ENCODE results near the gene TBKBP1.
A peak's percentile ranks its signal among the peaks of the same experiment; 100 is the strongest.
"Not testable (repeated sequence)": the region's sequence is repeated elsewhere in the genome, so short reads cannot be mapped to it uniquely, and the experiment has no call there.

The TBKBP1 gene

DNA sequence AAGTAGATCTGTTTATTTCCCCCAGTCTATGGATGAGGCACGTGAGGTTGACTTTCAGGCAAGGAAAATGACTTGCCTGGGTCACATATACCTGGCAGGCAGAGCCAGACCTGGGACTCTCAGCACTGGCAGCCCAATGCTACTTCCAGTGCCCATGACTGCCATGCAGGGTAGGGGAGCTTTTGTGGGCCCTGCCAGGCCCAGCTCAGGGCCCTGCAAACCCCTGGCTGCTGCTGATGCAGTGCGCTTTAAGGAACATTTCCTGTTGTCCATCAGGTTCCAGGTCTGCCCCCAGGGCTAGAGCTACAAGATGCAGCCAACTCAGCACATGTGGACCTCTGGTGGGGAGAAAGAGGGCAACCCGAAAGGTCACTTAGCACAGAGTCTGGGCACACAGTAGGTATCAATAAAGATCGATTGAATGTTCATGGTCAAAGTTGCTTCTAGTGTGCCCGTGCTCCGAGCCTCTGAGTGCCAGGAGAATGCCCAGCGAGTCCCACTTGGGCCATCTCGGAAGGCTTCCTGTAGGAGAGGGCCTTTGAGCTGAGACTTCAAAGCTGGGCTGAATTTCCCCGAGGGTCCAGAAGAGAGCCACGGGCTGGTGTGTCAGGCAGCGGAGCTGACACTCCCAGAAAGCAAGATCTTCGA lies 38.6 kb downstream of the TBKBP1 start:
- Histone ChIP-seq H3K27me3 (ENCODE audit: insufficient read depth, low read length) (peaks cover 80% of the 10 kb centered on the region), H3K4me3 (ENCODE audit: low read length) (peak overlapping the region; percentile 70; the same call in 1 of the 2 replicates), H3K9ac (ENCODE audit: low read depth, low read length) (no peak overlapping the region), H3K27ac (ENCODE audit: low read length) (no peak overlapping the region), H3K36me3 (ENCODE audit: insufficient read depth, low read depth, low read length) (no peaks in the 10 kb centered on the region), H3K4me1 (ENCODE audit: insufficient read depth, low read length) (peaks cover 3% of the 10 kb centered on the region; the same call in 1 of the 2 replicates), H3K9me3 (ENCODE audit: insufficient read depth, low read depth, low read length) (no peaks in the 10 kb centered on the region)

DNA sequence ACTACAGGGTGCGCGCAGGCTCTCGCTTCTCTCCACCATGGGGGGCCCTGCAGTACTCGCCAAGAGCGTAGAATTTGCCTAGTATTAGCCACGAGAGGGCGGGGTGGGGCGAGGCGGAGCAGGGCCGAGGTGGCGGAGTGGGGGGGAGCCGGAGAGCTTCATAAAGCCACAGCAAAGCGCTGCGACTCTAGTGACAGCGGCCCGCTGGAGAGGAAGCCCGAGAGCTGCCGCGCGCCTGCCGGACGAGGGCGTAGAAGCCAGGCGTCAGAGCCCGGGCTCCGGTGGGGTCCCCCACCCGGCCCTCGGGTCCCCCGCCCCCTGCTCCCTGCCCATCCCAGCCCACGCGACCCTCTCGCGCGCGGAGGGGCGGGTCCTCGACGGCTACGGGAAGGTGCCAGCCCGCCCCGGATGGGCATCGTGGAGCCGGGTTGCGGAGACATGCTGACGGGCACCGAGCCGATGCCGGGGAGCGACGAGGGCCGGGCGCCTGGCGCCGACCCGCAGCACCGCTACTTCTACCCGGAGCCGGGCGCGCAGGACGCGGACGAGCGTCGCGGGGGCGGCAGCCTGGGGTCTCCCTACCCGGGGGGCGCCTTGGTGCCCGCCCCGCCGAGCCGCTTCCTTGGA lies 39.2 kb downstream of the TBKBP1 start, which contains the start of gene TBX21:
TBX21 (plus strand) TSS at position 190 of the 627 bp plus-strand sequence; CDS start at position 409, 219 bp downstream.
- Histone ChIP-seq H3K27ac (ENCODE audit: low read length) (no peak within 1 kb of the TSS), H3K4me3 (ENCODE audit: low read length) (peak within 1 kb of the TSS; percentile 70), H3K9me3 (ENCODE audit: insufficient read depth, low read depth, low read length) (no peaks in the 10 kb centered on the region), H3K4me1 (ENCODE audit: insufficient read depth, low read length) (peaks cover 3% of the 10 kb centered on the region; the same call in 1 of the 2 replicates), H3K9ac (ENCODE audit: low read depth, low read length) (no peak within 1 kb of the TSS), H3K36me3 (ENCODE audit: insufficient read depth, low read depth, low read length) (no peaks in the 10 kb centered on the region), H3K27me3 (ENCODE audit: insufficient read depth, low read length) (peaks cover 80% of the 10 kb centered on the region)

DNA sequence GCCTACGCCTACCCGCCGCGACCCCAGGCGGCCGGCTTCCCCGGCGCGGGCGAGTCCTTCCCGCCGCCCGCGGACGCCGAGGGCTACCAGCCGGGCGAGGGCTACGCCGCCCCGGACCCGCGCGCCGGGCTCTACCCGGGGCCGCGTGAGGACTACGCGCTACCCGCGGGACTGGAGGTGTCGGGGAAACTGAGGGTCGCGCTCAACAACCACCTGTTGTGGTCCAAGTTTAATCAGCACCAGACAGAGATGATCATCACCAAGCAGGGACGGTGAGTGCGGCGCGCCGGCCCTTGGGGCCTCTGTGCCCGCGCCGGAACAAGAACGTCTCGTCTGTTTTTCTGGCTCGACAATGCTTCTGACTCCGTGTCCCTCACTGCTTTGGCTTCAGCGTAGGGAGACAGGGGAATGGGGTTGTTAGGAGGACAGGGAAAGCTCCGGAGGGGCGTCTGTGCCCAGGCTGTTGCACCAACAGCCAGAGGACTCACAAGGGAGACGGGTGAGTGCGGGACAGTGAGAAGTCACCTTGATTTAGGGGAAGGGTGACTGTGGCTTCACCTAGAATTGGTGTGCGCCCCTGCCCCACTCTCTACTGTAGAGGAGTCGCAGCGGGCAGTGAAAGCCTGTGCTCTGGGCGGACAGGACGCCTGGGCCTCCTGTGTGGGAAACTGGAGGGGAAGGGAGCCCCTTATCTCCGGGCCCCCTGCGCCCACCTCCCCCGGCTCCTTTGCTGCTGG lies 39.9 kb downstream of the TBKBP1 start:
- H3K27me3 ChIP-seq (ENCODE audit: insufficient read depth, low read length): peaks cover 81% of the 10 kb centered on the region
- H3K4me1 ChIP-seq (ENCODE audit: insufficient read depth, low read length): peaks cover 3% of the 10 kb centered on the region; the same call in 1 of the 2 replicates
- no peak overlapping the region for H3K9ac ChIP-seq (ENCODE audit: low read depth, low read length)
- H3K9me3 ChIP-seq (ENCODE audit: insufficient read depth, low read depth, low read length): no peaks in the 10 kb centered on the region
- no peak overlapping the region for H3K27ac ChIP-seq (ENCODE audit: low read length)
- H3K4me3 ChIP-seq (ENCODE audit: low read length): peak overlapping the region; percentile 70
- H3K36me3 ChIP-seq (ENCODE audit: insufficient read depth, low read depth, low read length): no peaks in the 10 kb centered on the region

DNA sequence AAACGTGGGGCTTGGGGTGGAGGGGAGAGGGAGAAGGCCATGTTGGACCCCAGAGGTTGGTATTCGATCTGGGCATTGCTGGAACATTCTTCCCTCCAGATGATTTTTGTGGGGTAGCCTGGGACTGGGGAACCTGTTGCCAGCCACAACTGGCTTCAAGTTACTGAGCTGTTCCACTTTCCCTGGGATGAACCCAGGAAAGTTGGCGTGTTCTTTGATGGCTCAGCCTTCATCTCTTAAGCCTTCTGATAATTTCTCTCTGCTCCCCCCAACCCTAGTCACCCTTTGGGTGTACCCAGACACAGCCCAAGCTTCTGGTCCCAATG lies 41.1 kb downstream of the TBKBP1 start:
- H3K9ac ChIP-seq (ENCODE audit: low read depth, low read length): no peak overlapping the region
- no peak overlapping the region for H3K4me3 ChIP-seq (ENCODE audit: low read length)
- no peaks in the 10 kb centered on the region for H3K36me3 ChIP-seq (ENCODE audit: insufficient read depth, low read depth, low read length)
- peaks cover 76% of the 10 kb centered on the region for H3K27me3 ChIP-seq (ENCODE audit: insufficient read depth, low read length)
- H3K27ac ChIP-seq (ENCODE audit: low read length): no peak overlapping the region
- peaks cover 3% of the 10 kb centered on the region; the same call in 1 of the 2 replicates for H3K4me1 ChIP-seq (ENCODE audit: insufficient read depth, low read length)
- H3K9me3 ChIP-seq (ENCODE audit: insufficient read depth, low read depth, low read length): no peaks in the 10 kb centered on the region

DNA sequence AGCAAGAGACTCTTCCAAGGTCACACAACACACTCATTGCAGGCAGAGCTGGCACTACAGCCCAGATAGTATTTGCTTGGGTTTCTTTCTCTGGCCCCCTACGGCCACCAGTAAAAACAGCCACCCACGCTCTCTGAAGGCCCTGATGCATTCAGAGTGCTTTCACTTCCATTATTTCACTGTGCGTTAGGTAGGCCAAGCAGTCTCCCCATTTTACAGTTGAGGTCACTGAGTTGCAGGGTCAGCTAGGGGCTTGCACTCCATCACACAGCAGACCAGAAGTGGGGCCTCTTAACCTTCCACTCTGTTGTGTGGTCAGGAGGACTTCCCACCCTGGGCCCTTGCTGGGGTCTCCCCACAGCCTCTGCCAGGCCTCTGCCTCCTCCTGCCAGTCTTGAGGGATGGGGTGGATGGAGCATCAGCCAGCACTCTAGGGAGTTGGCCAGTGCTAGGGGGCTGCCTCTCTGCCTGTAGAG lies 41.6 kb downstream of the TBKBP1 start:
- H3K36me3 ChIP-seq (ENCODE audit: insufficient read depth, low read depth, low read length): no peaks in the 10 kb centered on the region
- H3K27ac ChIP-seq (ENCODE audit: low read length): no peak overlapping the region
- no peak overlapping the region for H3K9ac ChIP-seq (ENCODE audit: low read depth, low read length)
- H3K9me3 ChIP-seq (ENCODE audit: insufficient read depth, low read depth, low read length): no peaks in the 10 kb centered on the region
- H3K4me1 ChIP-seq (ENCODE audit: insufficient read depth, low read length): peaks cover 3% of the 10 kb centered on the region; the same call in 1 of the 2 replicates
- no peak overlapping the region for H3K4me3 ChIP-seq (ENCODE audit: low read length)
- H3K27me3 ChIP-seq (ENCODE audit: insufficient read depth, low read length): peaks cover 72% of the 10 kb centered on the region

DNA sequence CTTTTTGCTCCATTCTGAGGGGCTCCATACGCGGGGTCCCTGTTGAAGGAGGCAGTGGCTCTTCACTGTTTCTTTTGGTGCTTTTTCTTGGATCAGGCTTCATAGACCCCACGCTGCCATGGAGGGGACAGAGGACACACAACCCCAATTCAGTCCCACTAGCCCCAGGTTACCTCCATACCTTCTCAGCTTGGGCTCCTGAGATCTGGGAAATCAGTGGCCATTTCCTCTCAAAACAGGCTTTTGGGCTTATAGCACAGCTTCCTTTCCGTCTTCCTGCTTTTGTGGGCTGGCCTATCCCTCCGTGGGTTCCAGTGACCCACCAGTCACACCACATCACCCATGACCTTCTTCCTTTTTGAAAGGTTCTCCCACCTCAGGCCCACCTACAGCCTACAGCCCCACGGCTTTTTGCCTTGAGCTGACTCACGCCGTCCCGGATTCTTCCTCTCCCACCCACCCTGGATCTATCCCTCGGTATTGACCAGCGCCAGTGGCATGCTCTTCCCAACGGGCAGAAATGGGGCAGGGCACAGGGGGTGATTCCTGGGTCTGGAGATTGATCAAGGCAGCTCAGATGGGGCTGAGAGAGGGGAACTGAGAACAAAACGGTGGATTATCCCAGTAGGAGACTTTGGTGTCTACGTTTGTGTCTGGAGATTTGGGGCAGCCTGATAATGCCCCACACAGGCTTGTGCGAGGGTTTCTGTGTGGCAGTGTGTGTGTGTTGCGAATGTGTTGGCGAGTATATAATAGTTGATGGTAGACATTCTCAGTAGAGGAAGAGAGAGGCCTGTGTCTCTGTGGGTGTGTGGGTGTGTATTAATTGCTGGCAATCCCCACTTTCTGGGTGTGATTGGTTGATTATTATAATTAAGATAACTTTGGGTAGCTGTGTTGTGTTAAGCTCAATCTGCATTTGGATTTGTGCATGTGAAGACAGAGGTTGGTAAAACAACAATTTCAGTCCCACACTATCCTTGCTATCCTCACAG lies 42.8 kb downstream of the TBKBP1 start:
- H3K9ac ChIP-seq (ENCODE audit: low read depth, low read length): no peak overlapping the region
- no peak overlapping the region for H3K4me3 ChIP-seq (ENCODE audit: low read length)
- H3K4me1 ChIP-seq (ENCODE audit: insufficient read depth, low read length): peaks cover 3% of the 10 kb centered on the region; the same call in 1 of the 2 replicates
- H3K9me3 ChIP-seq (ENCODE audit: insufficient read depth, low read depth, low read length): no peaks in the 10 kb centered on the region
- no peak overlapping the region for H3K27ac ChIP-seq (ENCODE audit: low read length)
- no peaks in the 10 kb centered on the region for H3K36me3 ChIP-seq (ENCODE audit: insufficient read depth, low read depth, low read length)
- peaks cover 72% of the 10 kb centered on the region for H3K27me3 ChIP-seq (ENCODE audit: insufficient read depth, low read length)

DNA sequence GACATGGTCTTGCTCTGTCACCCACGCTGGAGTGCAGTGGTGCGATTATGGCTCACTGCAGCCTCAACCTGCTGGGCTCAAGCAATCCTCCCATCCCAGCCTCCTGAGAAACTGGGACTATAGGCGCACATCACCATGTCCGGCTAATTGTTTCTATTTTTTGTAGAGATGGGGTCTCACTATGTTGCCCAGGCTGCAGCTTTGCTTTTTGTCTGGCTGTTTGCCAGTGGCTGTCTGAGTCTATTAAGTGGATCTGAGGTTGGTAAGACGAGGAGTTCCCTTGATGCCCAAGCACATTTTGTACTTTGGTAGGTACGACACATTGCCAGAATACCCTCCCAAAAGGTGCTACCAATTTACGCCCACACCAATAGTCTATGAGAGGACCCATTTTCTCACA lies 44.2 kb downstream of the TBKBP1 start:
- H3K9me3 ChIP-seq (ENCODE audit: insufficient read depth, low read depth, low read length): no peaks in the 10 kb centered on the region
- H3K4me3 ChIP-seq (ENCODE audit: low read length): no peak overlapping the region
- H3K36me3 ChIP-seq (ENCODE audit: insufficient read depth, low read depth, low read length): no peaks in the 10 kb centered on the region
- no peaks in the 10 kb centered on the region for H3K4me1 ChIP-seq (ENCODE audit: insufficient read depth, low read length)
- H3K27ac ChIP-seq (ENCODE audit: low read length): no peak overlapping the region
- no peak overlapping the region for H3K9ac ChIP-seq (ENCODE audit: low read depth, low read length)
- peaks cover 58% of the 10 kb centered on the region for H3K27me3 ChIP-seq (ENCODE audit: insufficient read depth, low read length)

DNA sequence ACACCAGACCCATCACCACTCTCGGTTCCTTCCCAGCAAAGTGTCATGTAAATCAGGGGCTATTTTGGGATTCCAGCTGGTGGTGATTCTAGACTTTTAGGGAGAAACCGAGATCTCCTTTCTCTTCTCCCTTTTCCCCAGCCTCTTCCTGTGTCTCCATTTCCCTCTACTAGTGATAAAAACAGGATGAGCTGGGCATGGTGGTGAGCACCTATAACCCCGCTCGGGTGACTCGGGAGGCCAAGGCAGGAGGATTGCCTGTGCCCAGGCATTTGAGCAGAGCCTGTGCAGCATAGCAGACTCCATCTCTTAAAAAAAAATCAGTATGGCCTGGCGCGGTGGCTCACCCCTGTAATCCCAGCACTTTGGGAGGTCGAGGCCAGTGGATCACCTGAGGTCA lies 45.2 kb downstream of the TBKBP1 start:
- no peak overlapping the region for H3K9ac ChIP-seq (ENCODE audit: low read depth, low read length)
- H3K27ac ChIP-seq (ENCODE audit: low read length): no peak overlapping the region
- H3K27me3 ChIP-seq (ENCODE audit: insufficient read depth, low read length): peaks cover 49% of the 10 kb centered on the region
- H3K4me1 ChIP-seq (ENCODE audit: insufficient read depth, low read length): no peaks in the 10 kb centered on the region
- H3K4me3 ChIP-seq (ENCODE audit: low read length): no peak overlapping the region
- no peaks in the 10 kb centered on the region for H3K9me3 ChIP-seq (ENCODE audit: insufficient read depth, low read depth, low read length)
- H3K36me3 ChIP-seq (ENCODE audit: insufficient read depth, low read depth, low read length): no peaks in the 10 kb centered on the region

DNA sequence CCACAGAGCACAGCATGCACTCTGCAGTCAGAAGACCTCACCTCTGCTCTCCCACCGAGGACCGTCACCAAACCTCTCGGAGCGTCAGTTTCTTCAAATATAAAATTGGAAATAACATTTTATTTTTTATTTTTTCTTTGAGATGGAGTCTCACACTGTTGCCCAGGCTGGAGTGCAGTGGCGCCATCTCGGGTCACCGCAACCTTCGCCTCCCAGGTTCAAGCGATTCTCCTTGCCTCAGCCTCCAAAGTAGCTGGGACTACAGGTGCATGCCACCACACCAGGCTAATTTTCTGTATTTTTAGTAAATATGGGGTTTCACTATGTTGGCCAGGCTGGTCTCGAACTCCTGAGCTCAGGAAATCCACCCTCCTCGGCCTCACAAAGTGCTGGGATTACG lies 46.0 kb downstream of the TBKBP1 start:
- not testable (repeated sequence) for H3K9me3 ChIP-seq (ENCODE audit: insufficient read depth, low read depth, low read length); H3K4me3 ChIP-seq (ENCODE audit: low read length); H3K27ac ChIP-seq (ENCODE audit: low read length); H3K9ac ChIP-seq (ENCODE audit: low read depth, low read length); H3K36me3 ChIP-seq (ENCODE audit: insufficient read depth, low read depth, low read length); H3K4me1 ChIP-seq (ENCODE audit: insufficient read depth, low read length)
- peaks cover 41% of the 10 kb centered on the region for H3K27me3 ChIP-seq (ENCODE audit: insufficient read depth, low read length)

DNA sequence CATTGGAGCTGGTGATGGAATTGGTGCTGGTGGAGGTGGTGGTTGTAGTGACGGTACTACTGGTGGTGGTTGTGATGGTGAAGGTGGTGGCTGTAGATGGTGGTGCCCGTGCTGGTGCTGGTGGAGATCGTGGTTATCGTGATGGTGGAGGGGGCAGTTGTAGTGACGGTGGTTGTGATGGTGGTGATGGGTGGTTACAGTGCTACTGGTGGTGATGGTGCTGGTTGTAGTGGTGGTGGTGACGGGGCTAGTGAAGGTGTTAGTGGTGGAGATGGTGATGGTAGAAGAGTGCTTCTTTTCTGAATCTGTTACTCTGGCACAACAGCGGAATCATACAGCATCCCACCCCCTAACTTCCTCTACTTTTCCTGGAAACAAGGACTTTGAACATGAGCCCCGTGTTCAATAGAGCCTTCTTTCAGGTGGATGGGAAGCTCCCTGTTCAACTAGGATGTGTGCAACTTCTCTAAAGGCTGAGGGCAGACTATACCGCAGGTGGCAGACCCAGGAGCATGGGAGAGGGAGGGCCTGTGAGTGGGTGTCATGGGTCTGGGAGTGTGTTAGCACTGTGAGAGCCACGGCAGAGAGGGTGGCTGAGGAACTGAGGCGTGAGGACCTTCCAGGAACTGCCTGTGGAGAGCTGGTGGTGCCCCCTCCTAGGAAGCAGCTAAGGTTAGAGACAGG lies 47.3 kb downstream of the TBKBP1 start:
- H3K9me3 ChIP-seq (ENCODE audit: insufficient read depth, low read depth, low read length): no peaks in the 10 kb centered on the region
- no peak overlapping the region for H3K4me3 ChIP-seq (ENCODE audit: low read length)
- no peaks in the 10 kb centered on the region for H3K4me1 ChIP-seq (ENCODE audit: insufficient read depth, low read length)
- no peak overlapping the region for H3K27ac ChIP-seq (ENCODE audit: low read length)
- no peaks in the 10 kb centered on the region for H3K36me3 ChIP-seq (ENCODE audit: insufficient read depth, low read depth, low read length)
- peaks cover 28% of the 10 kb centered on the region for H3K27me3 ChIP-seq (ENCODE audit: insufficient read depth, low read length)
- no peak overlapping the region for H3K9ac ChIP-seq (ENCODE audit: low read depth, low read length)

DNA sequence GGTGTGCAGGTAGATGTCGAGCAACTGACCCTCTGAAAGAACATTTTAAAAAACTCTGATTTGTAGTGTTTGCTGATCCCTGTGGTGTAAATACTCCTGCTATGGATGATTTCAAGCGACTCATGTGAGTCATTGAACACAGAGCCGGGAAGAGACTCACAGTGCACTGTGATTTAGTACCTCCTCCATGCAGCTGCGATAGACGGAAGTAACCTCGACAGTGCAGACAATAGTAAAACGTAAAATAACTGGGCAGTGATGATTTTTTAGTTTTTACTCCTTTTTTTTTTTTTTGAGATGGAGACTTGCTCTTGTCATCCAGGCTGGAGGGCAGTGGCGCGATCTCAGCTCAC lies 47.8 kb downstream of the TBKBP1 start:
- H3K9me3 ChIP-seq (ENCODE audit: insufficient read depth, low read depth, low read length): no peaks in the 10 kb centered on the region
- H3K9ac ChIP-seq (ENCODE audit: low read depth, low read length): no peak overlapping the region
- H3K4me1 ChIP-seq (ENCODE audit: insufficient read depth, low read length): no peaks in the 10 kb centered on the region
- no peaks in the 10 kb centered on the region for H3K36me3 ChIP-seq (ENCODE audit: insufficient read depth, low read depth, low read length)
- H3K27ac ChIP-seq (ENCODE audit: low read length): no peak overlapping the region
- H3K27me3 ChIP-seq (ENCODE audit: insufficient read depth, low read length): peaks cover 23% of the 10 kb centered on the region
- H3K4me3 ChIP-seq (ENCODE audit: low read length): no peak overlapping the region

Measured in iPS-20b (cell line).